Liver (tissue), 9 donors: ENCODE data around the gene EN1. TPM values are rescaled to one million over a fixed set of nuclear protein-coding genes. Genes with fewer than 3 reads are reported as not detected.

ENCODE experiments used
- DNase-seq: peaks from one replicate; pipeline ENCODE4 v3.0.0-alpha.2; 2017; ENCODE audit warnings: low spot score
- H3K27ac ChIP-seq, 2 donors: one replicate each; pipeline ENCODE4 v1.7.0; 2013; ENCODE audit warnings: inconsistent platforms in 2 of 2, low read length in 2 of 2, control low read depth in 1 of 2, low read depth in 1 of 2, mild to moderate bottlenecking in 1 of 2
- H3K27me3 ChIP-seq, 4 donors: one replicate each; pipeline versions ENCODE4 v1.6.1 to v1.7.0; 2013; ENCODE audit warnings: low read length in 3 of 4, inconsistent platforms in 1 of 4, mild to moderate bottlenecking in 1 of 4, moderate library complexity in 1 of 4; ENCODE audit not compliant: control insufficient read depth in 4 of 4, insufficient read depth in 4 of 4
- H3K36me3 ChIP-seq, 4 donors: one replicate each; pipeline versions ENCODE4 v1.6.1 to v1.7.0; 2013; ENCODE audit warnings: low read length in 3 of 4, mild to moderate bottlenecking in 3 of 4, low read depth in 1 of 4, moderate library complexity in 1 of 4; ENCODE audit not compliant: control insufficient read depth in 4 of 4, insufficient read depth in 3 of 4
- H3K4me1 ChIP-seq, 4 donors: one replicate each; pipeline versions ENCODE4 v1.6.1 to v1.7.0; 2013; ENCODE audit warnings: low read length in 3 of 4, mild to moderate bottlenecking in 3 of 4, moderate library complexity in 1 of 4; ENCODE audit not compliant: control insufficient read depth in 4 of 4, insufficient read depth in 4 of 4
- H3K4me3 ChIP-seq, 3 donors: one replicate each; pipeline versions ENCODE4 v1.6.1 to v1.7.0; 2013; ENCODE audit warnings: low read length in 3 of 3, control low read depth in 1 of 3, low read depth in 1 of 3, mild to moderate bottlenecking in 1 of 3
- H3K9ac ChIP-seq, 2 donors: one replicate each; pipeline ENCODE4 v1.7.0; 2013; ENCODE audit warnings: low read length in 2 of 2, mild to moderate bottlenecking in 2 of 2, moderate library complexity in 2 of 2, control low read depth in 1 of 2, low read depth in 1 of 2
- H3K9me3 ChIP-seq, 4 donors: one replicate each; pipeline versions ENCODE4 v1.6.1 to v1.7.0; 2013; ENCODE audit warnings: low read length in 3 of 4; ENCODE audit not compliant: control insufficient read depth in 4 of 4
- EGR1 ChIP-seq, 2 donors: IDR thresholded peaks; 2 replicates each; pipeline ENCODE4 v1.6.1; 2016 to 2018; ENCODE audit warnings: antibody characterized with exemption in 2 of 2, low read depth in 2 of 2
- FOXA2 ChIP-seq: IDR thresholded peaks from 2 replicates; pipeline ENCODE4 v1.6.1; 2016; ENCODE audit warnings: antibody characterized with exemption
- GABPA ChIP-seq, 2 donors: IDR thresholded peaks in 1 of 2; conservative IDR thresholded peaks in 1 of 2; 2 replicates each; pipeline ENCODE4 v1.6.1; 2016; ENCODE audit warnings: antibody characterized with exemption in 2 of 2, mild to moderate bottlenecking in 1 of 2, moderate library complexity in 1 of 2
- HNF4A ChIP-seq, 2 donors: conservative IDR thresholded peaks; 2 replicates each; pipeline ENCODE4 v1.6.1; 2016; ENCODE audit warnings: antibody characterized with exemption in 2 of 2, mild to moderate bottlenecking in 2 of 2
- HNF4G ChIP-seq: IDR thresholded peaks from 2 replicates; pipeline ENCODE4 v1.6.1; 2016; ENCODE audit warnings: antibody characterized with exemption
- JUND ChIP-seq, 2 donors: IDR thresholded peaks; 2 replicates each; pipeline ENCODE4 v1.6.1; 2016; ENCODE audit warnings: antibody characterized with exemption in 2 of 2
- NR2F2 ChIP-seq: IDR thresholded peaks from 2 replicates; pipeline ENCODE4 v1.6.1; 2016; ENCODE audit warnings: antibody characterized with exemption
- RAD21 ChIP-seq, 2 donors: IDR thresholded peaks; 2 replicates each; pipeline ENCODE4 v1.6.1; 2016; ENCODE audit warnings: antibody characterized with exemption in 2 of 2, mild to moderate bottlenecking in 2 of 2
- RXRA ChIP-seq, 2 donors: IDR thresholded peaks; 2 replicates each; pipeline ENCODE4 v1.6.1; 2017 to 2018; ENCODE audit warnings: antibody characterized with exemption in 2 of 2, mild to moderate bottlenecking in 1 of 2
- SP1 ChIP-seq: IDR thresholded peaks from 2 replicates; pipeline ENCODE4 v1.6.1; 2018; ENCODE audit warnings: antibody characterized with exemption, mild to moderate bottlenecking
- TAF1 ChIP-seq: conservative IDR thresholded peaks from 2 replicates; pipeline ENCODE4 v1.6.1; 2016; ENCODE audit warnings: antibody characterized with exemption, mild to moderate bottlenecking
- YY1 ChIP-seq: IDR thresholded peaks from 2 replicates; pipeline ENCODE4 v1.6.1; 2016; ENCODE audit warnings: antibody characterized with exemption, mild to moderate bottlenecking
- WGBS: extraction: QIAGEN DNeasy Blood & Tissue Kit; methylation state at CpG from one replicate; pipeline ENCODE4 v1.1.7; 2013; 5-methylcytosine and 5-hydroxymethylcytosine counted together
- polyA plus RNA-seq, 2 donors: library from polyadenylated mRNA; stranded (reverse) in 1 of 2; unstranded in 1 of 2; fragments of 200-250 nt in 1 of 2; fragments of >200 nt in 1 of 2; fragmentation: Nextera tagmentation in 1 of 2; extraction: Ambion mirVana in 1 of 2; gene quantifications; one replicate each; pipeline versions ENCODE4 v1.2.1 to v1.2.3, GENCODE V29; 2013 to 2015
- total RNA-seq, 2 donors: library from RNA; depleted of rRNA; stranded (reverse); fragments of >200 nt; gene quantifications; one replicate each; pipeline ENCODE4 v1.2.3, GENCODE V29; 2014
- TF ChIP-seq, protein P1 (sequence below): fragments of 150-350 bp; IDR thresholded peaks from 2 replicates; pipeline ENCODE4 v1.5.1; 2017; ENCODE audit warnings: improper control_type of control experiment, low read depth, low read length; ENCODE audit not compliant: missing input control
- TF ChIP-seq, protein P2 (sequence below): IDR thresholded peaks from 2 replicates; pipeline ENCODE4 v1.6.1; 2016; ENCODE audit warnings: antibody characterized with exemption
- TF ChIP-seq, protein P3 (sequence below): IDR thresholded peaks from 2 replicates; pipeline ENCODE4 v1.6.1; 2016; ENCODE audit warnings: antibody characterized with exemption
- donor health status: healthy.
- donor health status: healthy.
- donor health status: healthy.
- donor health status: healthy.
- donor health status: healthy.

EN1 gene
- total and polyA plus RNA-seq, 4 donors: not detected

- TF ChIP-seq, protein P1, sequence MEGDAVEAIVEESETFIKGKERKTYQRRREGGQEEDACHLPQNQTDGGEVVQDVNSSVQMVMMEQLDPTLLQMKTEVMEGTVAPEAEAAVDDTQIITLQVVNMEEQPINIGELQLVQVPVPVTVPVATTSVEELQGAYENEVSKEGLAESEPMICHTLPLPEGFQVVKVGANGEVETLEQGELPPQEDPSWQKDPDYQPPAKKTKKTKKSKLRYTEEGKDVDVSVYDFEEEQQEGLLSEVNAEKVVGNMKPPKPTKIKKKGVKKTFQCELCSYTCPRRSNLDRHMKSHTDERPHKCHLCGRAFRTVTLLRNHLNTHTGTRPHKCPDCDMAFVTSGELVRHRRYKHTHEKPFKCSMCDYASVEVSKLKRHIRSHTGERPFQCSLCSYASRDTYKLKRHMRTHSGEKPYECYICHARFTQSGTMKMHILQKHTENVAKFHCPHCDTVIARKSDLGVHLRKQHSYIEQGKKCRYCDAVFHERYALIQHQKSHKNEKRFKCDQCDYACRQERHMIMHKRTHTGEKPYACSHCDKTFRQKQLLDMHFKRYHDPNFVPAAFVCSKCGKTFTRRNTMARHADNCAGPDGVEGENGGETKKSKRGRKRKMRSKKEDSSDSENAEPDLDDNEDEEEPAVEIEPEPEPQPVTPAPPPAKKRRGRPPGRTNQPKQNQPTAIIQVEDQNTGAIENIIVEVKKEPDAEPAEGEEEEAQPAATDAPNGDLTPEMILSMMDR: no peak
- TF ChIP-seq FOXA2: no peak
- TF ChIP-seq JUND (IDR thresholded peaks at IDR 0.05): no peak
- TF ChIP-seq GABPA (IDR thresholded peaks at IDR 0.05 in 1 of 2, conservative IDR thresholded peaks at IDR 0.05 in 1 of 2): no peak
- TF ChIP-seq TAF1: no peak
- TF ChIP-seq EGR1 (IDR thresholded peaks at IDR 0.05; ENCODE audit: low read depth in 2 of 2): no peak
- no peak for TF ChIP-seq YY1
- no peak for TF ChIP-seq RAD21 (IDR thresholded peaks at IDR 0.05)
- no peak for TF ChIP-seq NR2F2
- TF ChIP-seq, protein P2, sequence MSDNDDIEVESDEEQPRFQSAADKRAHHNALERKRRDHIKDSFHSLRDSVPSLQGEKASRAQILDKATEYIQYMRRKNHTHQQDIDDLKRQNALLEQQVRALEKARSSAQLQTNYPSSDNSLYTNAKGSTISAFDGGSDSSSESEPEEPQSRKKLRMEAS: no peak
Measured at GRCh38 chr2:118806797-118807667, 40.4 kb downstream of the EN1 start (continued).

DNA sequence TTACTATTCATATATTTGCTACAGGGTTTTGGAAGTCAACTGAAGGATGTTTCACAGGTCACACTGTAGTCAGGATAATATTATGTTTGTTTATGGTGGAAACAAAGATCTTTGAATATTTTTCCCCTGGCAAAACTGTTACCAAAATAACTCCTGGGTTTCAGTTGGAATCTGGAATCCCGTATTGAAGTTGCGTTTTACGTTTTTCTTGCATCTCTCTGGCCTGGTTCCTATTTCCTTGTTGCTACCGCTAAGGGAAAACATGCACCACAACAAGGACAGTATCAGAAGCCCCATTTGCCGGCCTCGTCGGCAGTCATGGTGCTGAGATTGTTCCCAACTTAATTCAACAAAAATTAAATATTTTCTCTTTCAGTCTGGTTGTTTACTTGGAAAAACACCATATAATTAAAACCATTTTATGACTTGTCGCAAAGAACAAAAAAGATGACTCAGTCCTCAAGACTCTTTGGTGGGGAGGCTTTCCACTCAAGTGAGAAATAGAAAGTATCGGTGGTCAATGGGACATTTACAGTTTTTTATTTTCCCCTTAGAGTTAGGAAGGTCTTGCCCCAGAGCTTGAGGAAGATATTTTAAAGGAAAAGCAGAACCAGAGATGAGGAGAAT lies 42.3 kb downstream of the EN1 start:
- no peak overlapping the region for H3K27ac ChIP-seq
- TF ChIP-seq HNF4G: no peak
- no peak for TF ChIP-seq TAF1
- no peak overlapping the region for H3K9ac ChIP-seq
- H3K36me3 ChIP-seq: no peaks in the 10 kb centered on the region
- H3K27me3 ChIP-seq: peaks cover 0 to 2% (median 0%) of the 10 kb centered on the region in 4 donors
- H3K4me3 ChIP-seq: no peak overlapping the region
- DNase-seq: no peak
- 84% methylated on average over 9 of the region's 9 CpGs for WGBS
- no peaks in the 10 kb centered on the region for H3K9me3 ChIP-seq
- H3K4me1 ChIP-seq: peaks cover 0 to 9% (median 5%) of the 10 kb centered on the region in 4 donors

GRCh38 chr2:118803012-118803411 lies 44.4 kb downstream of the EN1 start:
- DNase-seq: no peak
- no peak overlapping the region for H3K9ac ChIP-seq
- H3K36me3 ChIP-seq: no peaks in the 10 kb centered on the region
- no peak for TF ChIP-seq HNF4A (conservative IDR thresholded peaks at IDR 0.05)
- TF ChIP-seq, protein P1: no peak
- no peak for TF ChIP-seq GABPA (IDR thresholded peaks at IDR 0.05 in 1 of 2, conservative IDR thresholded peaks at IDR 0.05 in 1 of 2)
- no peak for TF ChIP-seq SP1
- TF ChIP-seq, protein P3, sequence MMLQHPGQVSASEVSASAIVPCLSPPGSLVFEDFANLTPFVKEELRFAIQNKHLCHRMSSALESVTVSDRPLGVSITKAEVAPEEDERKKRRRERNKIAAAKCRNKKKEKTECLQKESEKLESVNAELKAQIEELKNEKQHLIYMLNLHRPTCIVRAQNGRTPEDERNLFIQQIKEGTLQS: no peak
- TF ChIP-seq RXRA (IDR thresholded peaks at IDR 0.05): no peak
- TF ChIP-seq HNF4G: no peak
- no peak overlapping the region for H3K27ac ChIP-seq
- no peak overlapping the region for H3K4me3 ChIP-seq
- H3K4me1 ChIP-seq: no peaks in the 10 kb centered on the region
- WGBS: 72% methylated on average over 5 of the region's 5 CpGs
- H3K27me3 ChIP-seq: peaks cover 0 to 2% (median 0%) of the 10 kb centered on the region in 4 donors
- H3K9me3 ChIP-seq: no peaks in the 10 kb centered on the region
